Vagina (tissue), 2 donors: ENCODE data around the gene LYSMD3. TPM values are rescaled to one million over a fixed set of nuclear protein-coding genes. Genes with fewer than 3 reads are reported as not detected.

ENCODE experiments used
- DNase-seq, 2 donors: peaks; one replicate each; pipeline ENCODE4 v3.0.0-alpha.2; 2017; ENCODE audit errors: extremely low spot score in 2 of 2
- H3K27ac ChIP-seq: fragments of 200-600 bp; sonication (generic); one replicate; pipeline ENCODE4 v1.5.1; 2019
- H3K27me3 ChIP-seq: fragments of 200-600 bp; sonication (generic); one replicate; pipeline ENCODE4 v1.5.1; 2019
- H3K36me3 ChIP-seq, 2 donors: fragments of 200-600 bp; sonication (generic); one replicate each; pipeline ENCODE4 v1.5.1; 2017 to 2019
- H3K4me1 ChIP-seq: fragments of 200-600 bp; sonication (generic); one replicate; pipeline ENCODE4 v1.5.1; 2019
- H3K4me3 ChIP-seq, 2 donors: fragments of 200-600 bp; sonication (generic); 1 replicate in 1 of 2; 2 replicates in 1 of 2; pipeline ENCODE4 v1.5.1; 2016 to 2019
- H3K9me3 ChIP-seq: fragments of 200-600 bp; sonication (generic); one replicate; pipeline ENCODE4 v1.5.1; 2019
- POLR2A ChIP-seq, 2 donors: fragments of 450-650 bp; IDR thresholded peaks; one replicate each; pipeline ENCODE4 v1.6.1; 2017; ENCODE audit warnings: antibody characterized with exemption in 2 of 2, mild to moderate bottlenecking in 2 of 2, moderate library complexity in 2 of 2
- POLR2AphosphoS5 ChIP-seq, 2 donors: sonication (generic); formaldehyde crosslinking; IDR thresholded peaks; one replicate each; pipeline ENCODE4 v1.9.0; 2017; ENCODE audit warnings: antibody characterized with exemption in 2 of 2, mild to moderate bottlenecking in 2 of 2, low read depth in 1 of 2; ENCODE audit not compliant: insufficient read depth in 1 of 2
- intact Hi-C: fragments of 100-400 bp; cut with DNase I; formaldehyde crosslinking; loops from one replicate; pipeline ENCODE4 v1.15.1; 2023
- total RNA-seq: library from RNA; depleted of rRNA; stranded (reverse); fragments of >200 nt; gene quantifications from one replicate; pipeline ENCODE4 v1.2.3, GENCODE V29; 2016
- TF ChIP-seq, protein P1 (sequence below), 3 experiments: fragments of 450-650 bp in 2 of 3; fragments of 200-600 bp in 1 of 3; sonication (generic) in 1 of 3; IDR thresholded peaks; one replicate each; pipeline ENCODE4 v1.5.1; 2017 to 2019; ENCODE audit warnings: antibody characterized with exemption in 3 of 3, mild to moderate bottlenecking in 2 of 3, moderate library complexity in 2 of 3

The LYSMD3 gene
- total RNA-seq, 1 donor from 2014 or later: 15.5 TPM

DNA sequence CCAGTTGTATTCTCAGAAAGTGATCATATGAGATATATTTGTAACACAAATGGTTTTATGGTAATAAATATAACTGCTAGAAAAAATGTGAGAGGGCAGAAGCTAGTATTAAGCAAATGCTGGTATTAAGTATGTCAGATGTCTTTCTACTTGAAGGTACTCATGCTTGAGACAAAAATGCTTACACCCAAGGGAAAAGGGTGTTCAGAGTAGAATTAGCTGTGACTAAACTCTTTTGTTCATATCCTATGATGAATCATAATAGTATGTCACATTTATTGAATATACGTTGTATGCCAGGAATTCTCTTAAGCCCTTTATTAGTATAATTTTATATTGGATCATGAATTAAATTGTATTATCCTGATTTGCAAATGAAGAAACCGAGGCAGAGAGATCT lies 31.4 kb upstream of the LYSMD3 start:
- Histone ChIP-seq H3K4me3 (no peak overlapping the region), H3K27me3 (no peaks in the 10 kb centered on the region), H3K4me1 (peaks cover 13% of the 10 kb centered on the region), H3K9me3 (no peaks in the 10 kb centered on the region), H3K36me3 (no peaks in the 10 kb centered on the region), H3K27ac (no peak overlapping the region)
- intact Hi-C loops: no loop called here
- TF ChIP-seq, protein P1, sequence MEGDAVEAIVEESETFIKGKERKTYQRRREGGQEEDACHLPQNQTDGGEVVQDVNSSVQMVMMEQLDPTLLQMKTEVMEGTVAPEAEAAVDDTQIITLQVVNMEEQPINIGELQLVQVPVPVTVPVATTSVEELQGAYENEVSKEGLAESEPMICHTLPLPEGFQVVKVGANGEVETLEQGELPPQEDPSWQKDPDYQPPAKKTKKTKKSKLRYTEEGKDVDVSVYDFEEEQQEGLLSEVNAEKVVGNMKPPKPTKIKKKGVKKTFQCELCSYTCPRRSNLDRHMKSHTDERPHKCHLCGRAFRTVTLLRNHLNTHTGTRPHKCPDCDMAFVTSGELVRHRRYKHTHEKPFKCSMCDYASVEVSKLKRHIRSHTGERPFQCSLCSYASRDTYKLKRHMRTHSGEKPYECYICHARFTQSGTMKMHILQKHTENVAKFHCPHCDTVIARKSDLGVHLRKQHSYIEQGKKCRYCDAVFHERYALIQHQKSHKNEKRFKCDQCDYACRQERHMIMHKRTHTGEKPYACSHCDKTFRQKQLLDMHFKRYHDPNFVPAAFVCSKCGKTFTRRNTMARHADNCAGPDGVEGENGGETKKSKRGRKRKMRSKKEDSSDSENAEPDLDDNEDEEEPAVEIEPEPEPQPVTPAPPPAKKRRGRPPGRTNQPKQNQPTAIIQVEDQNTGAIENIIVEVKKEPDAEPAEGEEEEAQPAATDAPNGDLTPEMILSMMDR (IDR thresholded peaks at IDR 0.05): no peak
- TF ChIP-seq POLR2A (IDR thresholded peaks at IDR 0.05) (no peak), POLR2AphosphoS5 (IDR thresholded peaks at IDR 0.05; ENCODE audit: insufficient read depth in 1 of 2, low read depth in 1 of 2) (no peak)
- no peak for DNase-seq

DNA sequence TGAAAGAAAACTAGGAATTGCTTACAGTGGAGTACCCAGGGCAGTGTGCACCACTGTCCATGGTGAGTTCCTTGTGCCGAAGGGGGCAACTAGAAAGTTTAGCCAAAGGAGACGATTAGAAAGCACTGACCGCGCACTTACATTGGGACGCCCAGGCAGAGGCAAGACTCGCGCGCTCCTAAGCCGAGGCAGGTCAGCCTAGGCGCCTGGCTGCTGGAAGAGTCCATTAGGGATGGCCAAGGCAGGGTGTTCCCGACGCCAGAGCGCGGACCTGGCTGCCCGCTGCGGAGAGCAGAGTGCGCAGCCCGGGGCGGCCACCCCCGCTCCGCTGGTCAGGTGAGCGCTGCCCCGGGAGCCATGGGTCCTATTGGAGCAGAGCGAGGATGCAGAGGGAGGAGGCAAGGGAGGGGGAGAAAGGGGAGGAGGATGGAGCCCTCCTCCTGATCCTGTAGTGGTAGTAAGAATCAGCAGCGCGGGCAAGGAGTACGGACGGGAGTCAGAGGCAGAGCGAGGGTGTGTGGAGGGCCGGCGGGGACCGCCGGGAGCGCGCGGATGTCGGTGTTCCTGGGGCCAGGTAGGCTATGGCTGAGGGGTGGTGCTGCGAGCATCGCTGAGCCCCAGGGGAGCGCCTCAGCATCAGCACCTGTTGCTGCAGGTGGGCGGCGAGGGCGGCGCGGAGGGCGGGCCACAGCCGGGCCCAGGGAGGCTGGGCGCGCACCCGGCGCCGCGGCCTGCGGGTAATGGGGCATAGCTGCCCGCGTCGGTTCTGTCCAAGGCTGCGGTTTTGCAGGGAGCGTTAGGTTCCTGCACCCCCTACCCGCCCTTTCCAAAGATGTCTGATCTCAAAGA lies 29.2 kb upstream of the LYSMD3 start, which contains the start of gene ADGRV1:
Gene ADGRV1 (plus strand): TSS at position 454 of the 849 bp plus-strand sequence. CDS start 99 bp downstream, at position 553.
- no peaks in the 10 kb centered on the region for H3K36me3 ChIP-seq
- H3K4me3 ChIP-seq: peak within 1 kb of the TSS; percentile 30 to 35
- no peak within 1 kb of the TSS for H3K27ac ChIP-seq
- no peaks in the 10 kb centered on the region for H3K9me3 ChIP-seq
- no peak for DNase-seq
- H3K4me1 ChIP-seq: peaks cover 13% of the 10 kb centered on the region
- TF ChIP-seq, protein P1 (IDR thresholded peaks at IDR 0.05): no peak
- no peak for TF ChIP-seq POLR2AphosphoS5 (IDR thresholded peaks at IDR 0.05; ENCODE audit: insufficient read depth in 1 of 2, low read depth in 1 of 2)
- TF ChIP-seq POLR2A (IDR thresholded peaks at IDR 0.05): no peak
- intact Hi-C loops: no loop called here
- H3K27me3 ChIP-seq: no peaks in the 10 kb centered on the region

DNA sequence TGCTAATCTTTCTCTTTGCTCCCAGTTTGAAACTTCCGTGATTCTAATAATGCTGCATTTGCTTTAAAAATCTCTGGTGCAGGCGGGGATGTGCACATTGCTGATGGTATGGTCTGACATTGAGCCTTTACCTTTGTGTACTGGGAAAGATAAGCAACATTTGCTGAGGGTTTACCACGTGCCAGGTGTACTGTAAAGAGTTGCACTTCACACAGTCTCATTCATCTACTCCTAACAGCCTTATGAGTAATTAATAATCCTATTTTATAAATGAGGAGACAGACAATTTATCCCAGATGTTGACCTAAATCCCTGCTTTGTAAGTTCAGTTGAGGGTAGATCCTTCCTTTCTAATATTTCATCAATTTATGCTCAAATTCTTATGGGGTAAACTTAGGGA lies 28.5 kb upstream of the LYSMD3 start:
- intact Hi-C loops: no loop called here
- no peak overlapping the region for H3K27ac ChIP-seq
- TF ChIP-seq, protein P1 (IDR thresholded peaks at IDR 0.05): no peak
- TF ChIP-seq POLR2A (IDR thresholded peaks at IDR 0.05) (no peak), POLR2AphosphoS5 (IDR thresholded peaks at IDR 0.05; ENCODE audit: insufficient read depth in 1 of 2, low read depth in 1 of 2) (no peak)
- H3K4me1 ChIP-seq: peaks cover 13% of the 10 kb centered on the region
- DNase-seq: no peak
- no peaks in the 10 kb centered on the region for H3K36me3 ChIP-seq
- H3K27me3 ChIP-seq: no peaks in the 10 kb centered on the region
- no peaks in the 10 kb centered on the region for H3K9me3 ChIP-seq
- peak overlapping the region in 1 of 2 donors; percentile 30 for H3K4me3 ChIP-seq

DNA sequence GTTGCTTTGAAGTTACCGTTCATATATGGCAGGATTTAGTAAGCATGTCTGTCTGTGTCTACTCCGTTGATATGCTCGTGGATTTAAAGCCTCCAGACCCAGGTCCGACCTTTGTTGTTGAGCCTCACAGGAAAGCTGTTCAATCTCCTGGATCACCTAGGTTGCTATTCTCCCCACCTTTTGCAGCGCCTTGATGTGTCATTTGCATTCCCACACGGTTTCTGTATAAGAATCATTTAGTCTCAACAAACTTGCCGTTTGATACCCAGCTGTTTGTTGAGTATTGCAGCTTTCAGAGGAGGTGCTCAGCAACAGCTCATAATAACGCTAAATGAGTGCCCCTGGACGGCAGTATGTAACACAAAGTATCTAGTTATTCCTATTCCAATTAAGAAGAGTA lies 28.0 kb upstream of the LYSMD3 start:
- TF ChIP-seq POLR2A (IDR thresholded peaks at IDR 0.05): no peak
- no peak for TF ChIP-seq POLR2AphosphoS5 (IDR thresholded peaks at IDR 0.05; ENCODE audit: insufficient read depth in 1 of 2, low read depth in 1 of 2)
- TF ChIP-seq, protein P1 (IDR thresholded peaks at IDR 0.05): no peak
- no peaks in the 10 kb centered on the region for H3K36me3 ChIP-seq
- no peak for DNase-seq
- H3K27ac ChIP-seq: no peak overlapping the region
- no peaks in the 10 kb centered on the region for H3K9me3 ChIP-seq
- no peak overlapping the region for H3K4me3 ChIP-seq
- peaks cover 13% of the 10 kb centered on the region for H3K4me1 ChIP-seq
- H3K27me3 ChIP-seq: no peaks in the 10 kb centered on the region
- intact Hi-C loops: no loop called here

DNA sequence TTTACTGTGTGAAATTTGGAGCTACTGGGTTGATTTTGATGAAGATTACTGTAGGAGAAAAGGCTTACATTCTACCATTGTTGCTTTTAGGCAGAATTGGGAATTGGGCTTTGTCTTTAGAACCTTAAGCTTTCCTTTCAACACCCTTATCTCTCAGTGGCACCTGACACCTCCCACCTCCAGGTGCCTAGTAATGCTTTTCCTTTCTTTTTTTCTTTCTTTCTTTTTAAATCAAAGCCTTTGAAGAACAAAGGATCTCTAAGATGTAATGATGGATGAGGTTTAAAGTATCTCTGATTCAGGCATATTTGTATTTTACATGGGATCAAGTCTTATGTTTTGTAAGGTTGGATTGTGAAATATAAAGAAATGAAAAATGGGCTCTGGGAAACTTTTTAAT lies 26.3 kb upstream of the LYSMD3 start:
- no peaks in the 10 kb centered on the region for H3K36me3 ChIP-seq
- TF ChIP-seq, protein P1 (IDR thresholded peaks at IDR 0.05): no peak
- no peak for TF ChIP-seq POLR2AphosphoS5 (IDR thresholded peaks at IDR 0.05; ENCODE audit: insufficient read depth in 1 of 2, low read depth in 1 of 2)
- no peak for TF ChIP-seq POLR2A (IDR thresholded peaks at IDR 0.05)
- no peak for DNase-seq
- H3K9me3 ChIP-seq: no peaks in the 10 kb centered on the region
- intact Hi-C loops: no loop called here
- no peak overlapping the region for H3K27ac ChIP-seq
- no peak overlapping the region for H3K4me3 ChIP-seq
- peaks cover 13% of the 10 kb centered on the region for H3K4me1 ChIP-seq
- H3K27me3 ChIP-seq: no peaks in the 10 kb centered on the region
